Measurements from ENCODE around the gene IPCEF1.

Gene IPCEF1

GRCh38 chr6:154356690-154357089, at the start of gene IPCEF1:
Gene IPCEF1, minus strand, starts transcription at chr6:154356803. Its CDS starts 90,856 bp downstream, at chr6:154265947.
- peak; percentile 71 to 88 (median 86) for DNase-seq

- DNase-seq, result no peak
Measured at GRCh38 chr6:154406301-154406700, 49.7 kb upstream of the IPCEF1 start.

GRCh38 chr6:154404791-154405400, 48.3 kb upstream of the IPCEF1 start:
- DNase-seq, result no peak

GRCh38 chr6:154403788-154404187, 47.2 kb upstream of the IPCEF1 start:
- no peak for DNase-seq

GRCh38 chr6:154402081-154402780, 45.6 kb upstream of the IPCEF1 start:
- no peak for DNase-seq

- peak in 1 of 3 donors; percentile 10 for DNase-seq
Measured at GRCh38 chr6:154399097-154399496, 42.5 kb upstream of the IPCEF1 start.

GRCh38 chr6:154397491-154398195, 41.0 kb upstream of the IPCEF1 start:
- DNase-seq, result no peak

GRCh38 chr6:154395878-154396277, 39.3 kb upstream of the IPCEF1 start:
- no peak for DNase-seq

- DNase-seq, result no peak
Measured at GRCh38 chr6:154395316-154395715, 38.7 kb upstream of the IPCEF1 start.

- DNase-seq, result no peak
Measured at GRCh38 chr6:154394571-154394970, 38.0 kb upstream of the IPCEF1 start.

- DNase-seq, result no peak
Measured at GRCh38 chr6:154390034-154390433, 33.4 kb upstream of the IPCEF1 start.

GRCh38 chr6:154388803-154389202, 32.2 kb upstream of the IPCEF1 start:
- no peak for DNase-seq

- DNase-seq, result peak in 1 of 3 donors; percentile 19
Measured at GRCh38 chr6:154386848-154387717, 30.5 kb upstream of the IPCEF1 start.

- DNase-seq, result no peak
Measured at GRCh38 chr6:154384191-154384590, 27.6 kb upstream of the IPCEF1 start.

- no peak for DNase-seq
Measured at GRCh38 chr6:154383273-154383672, 26.7 kb upstream of the IPCEF1 start.

GRCh38 chr6:154382740-154383139, 26.1 kb upstream of the IPCEF1 start:
- no peak for DNase-seq

GRCh38 chr6:154381548-154381947, 24.9 kb upstream of the IPCEF1 start:
- no peak for DNase-seq

GRCh38 chr6:154380741-154381140, 24.1 kb upstream of the IPCEF1 start:
- peak; percentile 38 to 63 (median 53) for DNase-seq

GRCh38 chr6:154379585-154379984, 23.0 kb upstream of the IPCEF1 start:
- DNase-seq, result no peak

- DNase-seq, result no peak
Measured at GRCh38 chr6:154378518-154378917, 21.9 kb upstream of the IPCEF1 start.

- DNase-seq, result peak in 1 of 3 donors; percentile 23
Measured at GRCh38 chr6:154377726-154378125, 21.1 kb upstream of the IPCEF1 start.

GRCh38 chr6:154373971-154374370, 17.4 kb upstream of the IPCEF1 start:
- no peak for DNase-seq

GRCh38 chr6:154371281-154371680, 14.7 kb upstream of the IPCEF1 start:
- DNase-seq, result peak; percentile 23 to 37 (median 31)
